Renal cortical epithelial cell (primary cell): Measurements from ENCODE around the gene REP15. TPM values are rescaled to one million over a fixed set of nuclear protein-coding genes. Genes with fewer than 3 reads are reported as not detected.

ENCODE experiments used
- total RNA-seq: library from RNA; depleted of rRNA; stranded (reverse); fragments of >200 nt; gene quantifications from 2 replicates; pipeline ENCODE4 v1.2.3, GENCODE V29; 2014

Gene REP15
- total RNA-seq, 1 donor from 2014 or later, result 4.0 TPM

Other genes with a start within 250 kb of the REP15 start
- not detected in 2 replicates for gene SMCO2, start 249.7 kb upstream of the REP15 start, total RNA-seq
- gene PPFIBP1, start 172.2 kb upstream of the REP15 start, total RNA-seq, result 110 and 281 TPM in 2 replicates
- 96.1 and 107 TPM in 2 replicates for gene MRPS35, start 14.4 kb downstream of the REP15 start, total RNA-seq
- 16.7 and 23.6 TPM in 2 replicates for gene KLHL42, start 83.8 kb downstream of the REP15 start, total RNA-seq
- gene MANSC4, start 83.8 kb downstream of the REP15 start, total RNA-seq, result not detected in 2 replicates